A549 (cell line): ENCODE measurements around the gene EEF2. TPM values are rescaled to one million over a fixed set of nuclear protein-coding genes. Genes with fewer than 3 reads are reported as not detected.
A peak's percentile ranks its signal among the peaks of the same experiment; 100 is the strongest.

Experiments used
- ATAC-seq, 2 experiments: fragments of 200-7000 bp in 1 of 2; fragments of >200 bp in 1 of 2; cut with Nextera tagmentation in 1 of 2; cut with Tn5 transposase in 1 of 2; 3 replicates each; pipeline versions ENCODE4 v1.8.0 to v1.9.1; 2018 to 2020; ENCODE audit warnings: mild to moderate bottlenecking in 1 of 2, moderate library complexity in 1 of 2
- CTCF ChIA-PET: fragments of 300-600 bp; sonication (Branson Sonifier 250); formaldehyde crosslinking; extraction: SDS; loops from one replicate; lab custom pipeline; 2021; ENCODE audit warnings: antibody characterized with exemption, inconsistent platforms; lab: Yijun Ruan, JAX
- POLR2A ChIA-PET: fragments of 350-600 bp; formaldehyde crosslinking; extraction: SDS; loops from one replicate; lab custom pipeline; 2021; ENCODE audit warnings: antibody characterized with exemption, inconsistent platforms; lab: Yijun Ruan, JAX
- DNase-seq, 2 experiments: peaks; one replicate each; pipeline versions ENCODE4 v3.0.0 to v3.0.0-alpha.2; 2011 to 2016; ENCODE audit warnings: low read depth in 1 of 2, low spot score in 1 of 2
- FAIRE-seq: peaks from 2 replicates; lab custom pipeline; 2011; peaks lifted over from hg19 to GRCh38; lab: Jason Lieb, UNC
- H3K27ac ChIP-seq, 2 experiments: fragments of >200 bp; sonication (Bioruptor Twin); formaldehyde crosslinking; 3 replicates each; pipeline ENCODE4 v1.5.1; 2016 to 2017
- H3K4me1 ChIP-seq: fragments of >200 bp; sonication (Bioruptor Twin); formaldehyde crosslinking; 3 replicates; pipeline ENCODE4 v1.6.1; 2016
- H3K4me2 ChIP-seq: fragments of >200 bp; sonication (Bioruptor Twin); formaldehyde crosslinking; 3 replicates; pipeline ENCODE4 v1.6.1; 2016
- H3K4me3 ChIP-seq: fragments of >200 bp; sonication (Bioruptor Twin); formaldehyde crosslinking; 3 replicates; pipeline ENCODE4 v1.5.1; 2016
- H3K9me3 ChIP-seq: fragments of >200 bp; sonication (Bioruptor Twin); formaldehyde crosslinking; 3 replicates; pipeline ENCODE4 v1.6.1; 2016
- ATOH8 ChIP-seq: fragments of 250-450 bp; sonication (Bioruptor Pico); IDR thresholded peaks from 2 replicates; pipeline ENCODE4 v1.5.0; 2020; ENCODE audit warnings: low read depth, mild to moderate bottlenecking, moderate library complexity
- BCL3 ChIP-seq: fragments of >200 bp; sonication (Bioruptor Twin); formaldehyde crosslinking; IDR thresholded peaks from 3 replicates; pipeline ENCODE4 v1.6.1; 2016
- CBX8 ChIP-seq: fragments of 200-600 bp; sonication (generic); IDR thresholded peaks from 2 replicates; pipeline ENCODE4 v1.6.1; 2016
- CEBPB ChIP-seq, 2 experiments: fragments of >200 bp in 1 of 2; sonication (Bioruptor Twin) in 1 of 2; formaldehyde crosslinking in 1 of 2; IDR thresholded peaks; 2 replicates each; pipeline ENCODE4 v1.6.1; 2012 to 2016
- CHD2 ChIP-seq: fragments of 150-350 bp; IDR thresholded peaks from 2 replicates; pipeline ENCODE4 v1.6.1; 2014; ENCODE audit warnings: low read length; ENCODE audit not compliant: partially characterized antibody
- CHD4 ChIP-seq: fragments of 200-600 bp; sonication (generic); IDR thresholded peaks from 2 replicates; pipeline ENCODE4 v1.6.1; 2016; ENCODE audit warnings: antibody characterized with exemption, mild to moderate bottlenecking, borderline replicate concordance
- E2F6 ChIP-seq: IDR thresholded peaks from 2 replicates; pipeline ENCODE4 v1.6.1; 2012; ENCODE audit warnings: low read depth, borderline replicate concordance
- EHF ChIP-seq: fragments of 250-450 bp; sonication (Bioruptor Pico); IDR thresholded peaks from 2 replicates; pipeline ENCODE4 v1.5.0; 2020; ENCODE audit warnings: mild to moderate bottlenecking
- ELK1 ChIP-seq: fragments of 150-350 bp; IDR thresholded peaks from 2 replicates; pipeline ENCODE4 v1.6.1; 2014; ENCODE audit warnings: low read depth, mild to moderate bottlenecking, low read length
- EP300 ChIP-seq, 2 experiments: fragments of >200 bp; sonication (Bioruptor Twin); formaldehyde crosslinking; IDR thresholded peaks; 2 replicates in 1 of 2; 3 replicates in 1 of 2; pipeline ENCODE4 v1.6.1; 2016 to 2017
- FOSL2 ChIP-seq, 2 experiments: fragments of 450-650 bp in 1 of 2; fragments of >200 bp in 1 of 2; sonication (Bioruptor Twin) in 1 of 2; formaldehyde crosslinking; IDR thresholded peaks; 2 replicates each; pipeline versions ENCODE4 v1.5.0 to v1.6.1; 2016 to 2020; ENCODE audit warnings: mild to moderate bottlenecking in 1 of 2, moderate library complexity in 1 of 2
- FOXS1 ChIP-seq: fragments of 250-450 bp; sonication (Bioruptor Pico); IDR thresholded peaks from 2 replicates; pipeline ENCODE4 v1.5.0; 2020; ENCODE audit warnings: mild to moderate bottlenecking, moderate library complexity
- GATA3 ChIP-seq: IDR thresholded peaks from 2 replicates; pipeline ENCODE4 v1.6.1; 2012; ENCODE audit warnings: borderline replicate concordance
- HDAC2 ChIP-seq: fragments of 200-600 bp; sonication (generic); IDR thresholded peaks from 2 replicates; pipeline ENCODE4 v1.6.1; 2016
- HES2 ChIP-seq: fragments of >200 bp; sonication (Bioruptor Twin); formaldehyde crosslinking; IDR thresholded peaks from 2 replicates; pipeline ENCODE4 v1.6.1; 2016
- HEYL ChIP-seq: fragments of 250-450 bp; sonication (Bioruptor Pico); IDR thresholded peaks from 2 replicates; pipeline ENCODE4 v1.8.0; 2021; ENCODE audit warnings: mild to moderate bottlenecking, moderate library complexity
- HOXA7 ChIP-seq: fragments of 250-450 bp; sonication (Bioruptor Pico); IDR thresholded peaks from 2 replicates; pipeline ENCODE4 v1.5.0; 2020; ENCODE audit warnings: mild to moderate bottlenecking, moderate library complexity
- HOXB13 ChIP-seq: fragments of 250-450 bp; sonication (Bioruptor Pico); IDR thresholded peaks from 2 replicates; pipeline ENCODE4 v1.5.0; 2020; ENCODE audit warnings: low read depth, mild to moderate bottlenecking, moderate library complexity
- JUN ChIP-seq, 2 experiments: fragments of >200 bp; sonication (Bioruptor Twin); formaldehyde crosslinking; IDR thresholded peaks; 2 replicates in 1 of 2; 3 replicates in 1 of 2; pipeline ENCODE4 v1.6.1; 2016 to 2017
- KDM1A ChIP-seq: fragments of 200-600 bp; sonication (generic); IDR thresholded peaks from 2 replicates; pipeline ENCODE4 v1.6.1; 2016; ENCODE audit warnings: low read depth, mild to moderate bottlenecking
- KDM5A ChIP-seq: fragments of 200-600 bp; sonication (generic); IDR thresholded peaks from 2 replicates; pipeline ENCODE4 v1.6.1; 2016; ENCODE audit warnings: antibody characterized with exemption, mild to moderate bottlenecking
- MAZ ChIP-seq: fragments of 150-350 bp; IDR thresholded peaks from 2 replicates; pipeline ENCODE4 v1.6.1; 2014; ENCODE audit warnings: antibody characterized with exemption, low read depth, low read length, borderline replicate concordance
- NR3C1 ChIP-seq: fragments of >200 bp; sonication (Bioruptor Twin); formaldehyde crosslinking; IDR thresholded peaks from 3 replicates; pipeline ENCODE4 v1.6.1; 2017
- POLR2A ChIP-seq: IDR thresholded peaks from 2 replicates; pipeline ENCODE4 v1.6.1; 2012; ENCODE audit warnings: mild to moderate bottlenecking, low read length
- POLR2AphosphoS2 ChIP-seq: conservative IDR thresholded peaks from 2 replicates; pipeline ENCODE4 v1.6.1; 2012; ENCODE audit warnings: low read length, improper control_type of control experiment, inconsistent platforms
- RAD21 ChIP-seq, 2 experiments: fragments of >200 bp in 1 of 2; sonication (Bioruptor Twin) in 1 of 2; formaldehyde crosslinking in 1 of 2; IDR thresholded peaks in 1 of 2; conservative IDR thresholded peaks in 1 of 2; 2 replicates in 1 of 2; 3 replicates in 1 of 2; pipeline ENCODE4 v1.6.1; 2012 to 2018; ENCODE audit warnings: inconsistent platforms in 1 of 2
- RARB ChIP-seq: fragments of 250-450 bp; sonication (Bioruptor Pico); IDR thresholded peaks from 2 replicates; pipeline ENCODE4 v1.8.0; 2021; ENCODE audit warnings: mild to moderate bottlenecking, moderate library complexity
- REST ChIP-seq: fragments of 200-600 bp; sonication (generic); IDR thresholded peaks from 2 replicates; pipeline ENCODE4 v1.6.1; 2016; ENCODE audit warnings: antibody characterized with exemption, mild to moderate bottlenecking, moderate library complexity
- SMC3 ChIP-seq: fragments of >200 bp; sonication (Bioruptor Twin); formaldehyde crosslinking; IDR thresholded peaks from 3 replicates; pipeline ENCODE4 v1.6.1; 2018; ENCODE audit warnings: inconsistent platforms
- SREBF2 ChIP-seq: fragments of 450-650 bp; IDR thresholded peaks from 2 replicates; pipeline ENCODE4 v1.6.1; 2014; ENCODE audit warnings: mild to moderate bottlenecking, moderate library complexity
- TP53 ChIP-seq: fragments of 250-450 bp; sonication (Bioruptor Pico); IDR thresholded peaks from 2 replicates; pipeline ENCODE4 v1.5.0; 2021; ENCODE audit warnings: mild to moderate bottlenecking, moderate library complexity
- ZFP36 ChIP-seq: fragments of 450-650 bp; IDR thresholded peaks from 2 replicates; pipeline ENCODE4 v1.6.1; 2014; ENCODE audit warnings: borderline replicate concordance; ENCODE audit not compliant: partially characterized antibody
- ZNF302 ChIP-seq: fragments of 250-450 bp; sonication (Bioruptor Pico); IDR thresholded peaks from 2 replicates; pipeline ENCODE4 v1.9.0; 2021; ENCODE audit warnings: inconsistent platforms, mild to moderate bottlenecking, moderate library complexity
- WGBS: methylation state at CpG from one replicate; pipeline ENCODE4 v1.1.6; 2017; ENCODE audit errors: missing lambda C conversion rate; 5-methylcytosine and 5-hydroxymethylcytosine counted together
- polyA plus RNA-seq, 4 experiments: library from polyadenylated mRNA; depleted of rRNA in 3 of 4; stranded (reverse); fragments of >200 nt; fragmentation: RNase III in 1 of 4; extraction: RNeasy Plus Mini Kit Qiagen cat#74134 plus additional on column Dnase treatment in 1 of 4; gene quantifications; 2 replicates in 3 of 4; 3 replicates in 1 of 4; pipeline ENCODE4 v1.2.3, GENCODE V29; 2011 to 2017

The EEF2 gene
- polyA plus RNA-seq, 2 of the 4 experiments (the other 2 are of a cell fraction): 680 to 971 TPM

GRCh38 chr19:3970808-3971598, 14.3 kb downstream of the EEF2 start, which contains the start of gene DAPK3:
Gene DAPK3 (minus strand): TSS chr19:3971099. CDS start chr19:3969735, 1,364 bp downstream.
- DNase-seq: peak; percentile 75 to 95
- peak within 1 kb of the TSS; percentile 89 for H3K4me3 ChIP-seq
- H3K4me1 ChIP-seq: peaks cover 23% of the 10 kb centered on the region
- ATAC-seq: peak; percentile 72 to 80
- ChIA-PET POLR2A (interaction anchor here (0.6 to 4.7 kb wide), 3 partner anchors 9 to 32 kb away, joined by 3 to 60 read pairs (median 14); partner anchors contain the start of gene EEF2), CTCF (interaction anchor here (0.7 to 4.8 kb wide), 3 partner anchors 9 to 17 kb away, joined by 4 to 16 read pairs (median 4); no protein-coding TSS in a partner anchor)
- no peaks in the 10 kb centered on the region for H3K9me3 ChIP-seq
- FAIRE-seq: no peak
- peak within 1 kb of the TSS; percentile 94 for H3K4me2 ChIP-seq
- peak within 1 kb of the TSS; percentile 88 to 98 for H3K27ac ChIP-seq
- WGBS: 0% methylated on average over 11 of the region's 73 CpGs
- TF ChIP-seq ELK1 (no peak), KDM5A (no peak), POLR2A (peak; percentile 37; the same call in 1 of the 2 replicates), HDAC2 (no peak), CHD2 (no peak), CHD4 (no peak), FOSL2 (IDR thresholded peaks at IDR 0.05) (no peak), FOSL2 (CRISPR knock-in tag; IDR thresholded peaks at IDR 0.05) (0 out of 2 replicates have a peak, but pooled peaks have one; percentile 5), TP53 (CRISPR knock-in tag) (0 out of 2 replicates have a peak, but pooled peaks have one; percentile 9), HEYL (CRISPR knock-in tag) (no peak), SMC3 (no peak), EP300 (IDR thresholded peaks at IDR 0.05) (no peak), E2F6 (no peak), POLR2AphosphoS2 (peak; percentile 99), REST (peak; percentile 80), KDM1A (no peak), ATOH8 (CRISPR knock-in tag) (0 out of 2 replicates have a peak, but pooled peaks have one; percentile 13), EHF (CRISPR knock-in tag) (no peak), CEBPB (IDR thresholded peaks at IDR 0.05) (no peak), GATA3 (no peak; the same call in 1 of the 2 replicates), JUN (IDR thresholded peaks at IDR 0.05) (peak; percentile 26 to 72; a peak in 4 of 5 replicates), RARB (CRISPR knock-in tag) (peak; percentile 49; the same call in 1 of the 2 replicates), NR3C1 (no peak), HOXB13 (no peak), SREBF2 (no peak), BCL3 (no peak), ZNF302 (CRISPR knock-in tag) (no peak), HOXA7 (CRISPR knock-in tag) (0 out of 2 replicates have a peak, but pooled peaks have one; percentile 46), FOXS1 (no peak), HES2 (no peak), CBX8 (no peak), MAZ (0 out of 2 replicates have a peak, but pooled peaks have one; percentile 4), RAD21 (conservative IDR thresholded peaks at IDR 0.05 in 1 of 2, IDR thresholded peaks at IDR 0.05 in 1 of 2) (no peak), ZFP36 (no peak)
